B cell (primary cell): ENCODE data around the gene CDC42BPG. TPM values are rescaled to one million over a fixed set of nuclear protein-coding genes. Genes with fewer than 3 reads are reported as not detected.

Experiments used
- ATAC-seq: fragments of 200-7000 bp; cut with Tn5 transposase; one replicate; pipeline ENCODE4 v1.10.0; 2021; ENCODE audit warnings: low read depth, mild to moderate bottlenecking, moderate number of reproducible peaks, moderate library complexity
- CTCF ChIA-PET: fragments of 350-600 bp; sonication (Branson Sonifier 250); formaldehyde crosslinking; loops from one replicate; lab custom pipeline; 2021; ENCODE audit warnings: antibody characterized with exemption, inconsistent platforms; lab: Charles Lee
- POLR2A ChIA-PET: fragments of 350-600 bp; sonication (Branson Sonifier 250); formaldehyde crosslinking; loops from one replicate; lab custom pipeline; 2021; ENCODE audit warnings: antibody characterized with exemption; lab: Charles Lee
- DNase-seq: peaks from one replicate; pipeline ENCODE4 v3.0.0; 2013
- H2AFZ ChIP-seq: 2 replicates; pipeline ENCODE4 v1.6.1; 2012; ENCODE audit warnings: mild to moderate bottlenecking, low read depth, low read length; ENCODE audit not compliant: insufficient read depth, poor library complexity, severe bottlenecking
- H3K27ac ChIP-seq, 2 donors: 1 replicate in 1 of 2; 2 replicates in 1 of 2; pipeline ENCODE4 v1.5.1; 2012 to 2013; ENCODE audit warnings: low read length in 2 of 2, mild to moderate bottlenecking in 2 of 2, moderate library complexity in 1 of 2
- H3K27me3 ChIP-seq, 4 experiments: fragments of 200-600 bp in 1 of 4; sonication (generic) in 1 of 4; replicated peaks in 1 of 4; 1 replicate in 2 of 4; 2 replicates in 2 of 4; pipeline versions ENCODE4 v1.6.1 to v1.7.0; 2013 to 2016; ENCODE audit warnings: low read length in 3 of 4, mild to moderate bottlenecking in 2 of 4, mixed read lengths in 1 of 4, moderate library complexity in 1 of 4; ENCODE audit not compliant: insufficient read depth in 4 of 4, control insufficient read depth in 3 of 4; ENCODE audit errors: control extremely low read depth in 1 of 4
- H3K36me3 ChIP-seq, 2 experiments: replicated peaks in 1 of 2; 1 replicate in 1 of 2; 2 replicates in 1 of 2; pipeline versions ENCODE4 v1.6.1 to v1.7.1; 2013; ENCODE audit warnings: low read length in 1 of 2; ENCODE audit not compliant: insufficient read depth in 2 of 2, control insufficient read depth in 1 of 2; ENCODE audit errors: control extremely low read depth in 1 of 2, extremely low read depth in 1 of 2
- H3K4me1 ChIP-seq, 2 donors: fragments of 200-600 bp in 1 of 2; sonication (generic) in 1 of 2; 1 replicate in 1 of 2; 2 replicates in 1 of 2; pipeline versions ENCODE4 v1.5.1 to v1.6.1; 2013 to 2017; ENCODE audit warnings: low read length in 2 of 2; ENCODE audit not compliant: control insufficient read depth in 2 of 2, insufficient read depth in 2 of 2
- H3K4me2 ChIP-seq: replicated peaks from 2 replicates; pipeline ENCODE3; 2012; ENCODE audit warnings: mild to moderate bottlenecking, low read depth, low read length; ENCODE audit not compliant: poor library complexity, severe bottlenecking
- H3K4me3 ChIP-seq, 5 experiments: fragments of 200-600 bp in 1 of 5; sonication (generic) in 1 of 5; 1 replicate in 3 of 5; 2 replicates in 2 of 5; pipeline versions ENCODE4 v1.5.1 to v1.7.0; 2011 to 2016; ENCODE audit warnings: low read length in 4 of 5, mild to moderate bottlenecking in 4 of 5, low read depth in 2 of 5, control low read depth in 1 of 5, moderate library complexity in 1 of 5; ENCODE audit not compliant: insufficient read depth in 1 of 5; ENCODE audit errors: control extremely low read depth in 1 of 5, extremely low read depth in 1 of 5
- H3K79me2 ChIP-seq: fragments of 200-600 bp; sonication (generic); one replicate; pipeline ENCODE4 v1.6.0; 2016; ENCODE audit warnings: low read length; ENCODE audit not compliant: control insufficient read depth, insufficient read depth
- H3K9ac ChIP-seq: fragments of 200-600 bp; sonication (generic); 2 replicates; pipeline ENCODE4 v1.6.1; 2017; ENCODE audit warnings: mild to moderate bottlenecking, low read length, moderate library complexity
- H3K9me3 ChIP-seq, 3 donors: one replicate each; pipeline versions ENCODE4 v1.6.1 to v1.7.1; 2013; ENCODE audit warnings: low read length in 2 of 3; ENCODE audit not compliant: control insufficient read depth in 2 of 3, insufficient read depth in 1 of 3; ENCODE audit errors: control extremely low read depth in 1 of 3
- H4K20me1 ChIP-seq: 2 replicates; pipeline ENCODE4 v1.6.0; 2012; ENCODE audit warnings: mild to moderate bottlenecking, low read length; ENCODE audit not compliant: insufficient read depth, control insufficient read depth, poor library complexity, severe bottlenecking
- H3K27ac Mint-ChIP-seq: one replicate; pipeline ENCODE4 v1.8.0; 2021; ENCODE audit warnings: mixed read lengths
- H3K27me3 Mint-ChIP-seq: one replicate; pipeline ENCODE4 v1.8.0; 2021; ENCODE audit warnings: mixed read lengths
- H3K4me1 Mint-ChIP-seq: one replicate; pipeline ENCODE4 v1.8.0; 2021; ENCODE audit warnings: mixed read lengths
- H3K4me3 Mint-ChIP-seq: one replicate; pipeline ENCODE4 v1.8.0; 2021; ENCODE audit warnings: mixed read lengths
- H3K9me3 Mint-ChIP-seq: one replicate; pipeline ENCODE4 v1.8.0; 2022; ENCODE audit warnings: mixed read lengths; ENCODE audit not compliant: insufficient read depth
- CTCF ChIP-seq: fragments of 200-600 bp; IDR thresholded peaks from one replicate; pipeline ENCODE4 v1.8.0; 2022; ENCODE audit warnings: antibody characterized with exemption, mild to moderate bottlenecking
- EZH2 ChIP-seq: IDR thresholded peaks from 2 replicates; pipeline ENCODE4 v1.6.1; 2012; ENCODE audit warnings: borderline replicate concordance, low read depth, mild to moderate bottlenecking, moderate library complexity, low read length; ENCODE audit not compliant: insufficient read depth, poor library complexity, severe bottlenecking
- WGBS: methylation state at CpG from one replicate; pipeline ENCODE4 v1.1.5; 2013; ENCODE audit warnings: missing lambda C conversion rate; ENCODE audit not compliant: insufficient coverage; 5-methylcytosine and 5-hydroxymethylcytosine counted together
- intact Hi-C: fragments of 100-400 bp; cut with micrococcal nuclease; formaldehyde crosslinking; loops from one replicate; pipeline ENCODE4 v1.10.0; 2022
- polyA plus RNA-seq: library from polyadenylated mRNA; depleted of rRNA; stranded (reverse); fragments of >200 nt; gene quantifications from 2 replicates; pipeline ENCODE4 v1.2.3, GENCODE V29; 2012
- total RNA-seq, 2 donors: library from RNA; stranded (reverse); fragments of 120-200 nt in 1 of 2; gene quantifications; 1 replicate in 1 of 2; 2 replicates in 1 of 2; pipeline versions ENCODE4 v1.2.3 to v1.2.4, GENCODE V29; 2013 to 2022

Gene CDC42BPG
- total and polyA plus RNA-seq, 2 donors (not counting 1 experiment from before 2014, with no cell fraction given), result 3.7 to 8.7 TPM

GRCh38 chr11:64870176-64870892, 25.9 kb upstream of the CDC42BPG start:
- peak overlapping the region; percentile 70 for H3K27ac Mint-ChIP-seq
- ChIA-PET CTCF (interaction anchor here (0.8 to 29.2 kb wide), 5 partner anchors 11 to 102 kb away, joined by 3 to 1254 read pairs (median 19); partner anchors contain the start of genes CDC42BPG and EHD1), POLR2A (interaction anchor here (1.1 to 10.5 kb wide), 2 partner anchors 20 to 126 kb away, joined by 3 to 150 read pairs; partner anchors contain the start of gene RASGRP2)
- H4K20me1 ChIP-seq, result peaks cover 74% of the 10 kb centered on the region
- no peak overlapping the region for H2AFZ ChIP-seq
- peaks cover 0 to 75% of the 10 kb centered on the region in 2 experiments for H3K36me3 ChIP-seq
- no peaks in the 10 kb centered on the region for H3K27me3 ChIP-seq
- no peaks in the 10 kb centered on the region for H3K27me3 Mint-ChIP-seq
- H3K4me1 Mint-ChIP-seq, result peaks cover 89% of the 10 kb centered on the region
- H3K4me1 ChIP-seq, result peaks cover 85 to 96% of the 10 kb centered on the region in 2 donors
- intact Hi-C loops, result no loop called here
- DNase-seq (no peak), ATAC-seq (no peak)
- peaks cover 100% of the 10 kb centered on the region for H3K79me2 ChIP-seq
- H3K9me3 ChIP-seq, result peaks cover 0 to 5% (median 0%) of the 10 kb centered on the region in 3 donors
- peak overlapping the region; percentile 60 for H3K4me2 ChIP-seq
- peak overlapping the region; percentile 4 to 37 (median 17) for H3K4me3 ChIP-seq
- H3K9me3 Mint-ChIP-seq, result no peaks in the 10 kb centered on the region
- H3K9ac ChIP-seq, result peak overlapping the region; percentile 20
- TF ChIP-seq EZH2 (no peak), CTCF (no peak)
- WGBS, result 53% methylated on average over 17 of the region's 19 CpGs
- peak overlapping the region; percentile 37 to 46 for H3K27ac ChIP-seq
- H3K4me3 Mint-ChIP-seq, result peak overlapping the region; percentile 79
